Activated CD4-positive, alpha-beta T cell treated with anti-CD3 and anti-CD28 coated beads, Interleukin-10, Interleukin-2, amounts not matched to agents 100 ng/mL and 50 ng/mL, durations not matched to agents 16 hours and 8 hours (primary cell): ENCODE data around the gene PRDM2.

Source experiments
- DNase-seq: peaks from one replicate; pipeline ENCODE4 v3.0.0-alpha.2; 2020

PRDM2 gene

DNA sequence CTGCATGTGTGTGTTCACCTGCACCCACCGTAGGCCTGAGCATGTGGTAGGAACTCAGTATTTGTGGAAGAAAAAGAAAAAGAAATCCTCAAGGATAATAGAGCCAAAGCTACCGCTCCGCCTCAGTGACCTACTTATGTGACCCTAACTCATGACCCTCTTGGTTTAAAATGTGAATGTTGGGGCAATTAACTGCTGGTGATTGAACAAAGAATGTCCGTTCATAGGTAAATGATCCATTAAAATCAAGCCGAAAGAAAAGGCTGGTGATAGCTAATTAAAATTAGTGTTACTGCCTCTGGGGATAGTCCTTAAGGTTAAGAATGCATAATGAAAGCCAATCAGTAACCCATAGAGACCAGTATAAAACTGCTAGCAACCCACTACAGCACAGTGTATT is 98.1 kb downstream of the PRDM2 start:
- no peak for DNase-seq

DNA sequence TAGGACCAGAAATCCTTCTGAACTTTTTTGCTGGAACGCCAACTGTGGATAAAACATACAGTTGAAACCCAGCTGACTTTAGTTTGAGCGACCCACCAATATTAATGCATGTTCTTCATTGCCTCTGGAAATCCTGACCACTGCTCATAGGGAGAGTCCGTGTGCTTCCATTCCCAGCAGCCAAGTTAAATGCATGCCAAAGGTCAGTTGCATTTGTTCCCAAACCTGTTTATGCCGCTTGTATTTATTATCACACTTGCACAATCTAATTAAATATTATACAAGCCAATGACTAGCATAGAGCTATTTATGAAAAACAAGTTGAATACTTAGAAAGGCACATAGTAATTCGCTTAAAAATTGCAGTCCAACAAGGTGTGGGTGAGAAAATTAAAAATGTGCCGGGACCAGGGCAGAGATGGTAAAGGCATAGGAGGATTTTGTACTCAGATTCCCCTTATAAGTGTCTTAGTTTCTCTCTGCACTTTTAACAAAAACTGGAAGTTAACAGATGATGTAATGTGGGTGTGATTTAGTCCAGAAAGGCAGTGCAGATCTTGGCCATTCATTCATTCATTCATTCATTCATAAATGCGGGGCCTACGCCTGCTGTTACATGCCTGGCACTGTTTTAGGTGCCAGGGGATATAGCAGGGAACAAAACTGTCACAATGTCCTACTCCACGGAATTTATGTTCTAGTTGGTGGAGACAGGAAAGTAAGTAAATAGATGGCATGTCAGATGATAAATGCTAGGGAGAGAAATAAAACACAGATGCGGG is 99.7 kb downstream of the PRDM2 start:
- no peak for DNase-seq

DNA sequence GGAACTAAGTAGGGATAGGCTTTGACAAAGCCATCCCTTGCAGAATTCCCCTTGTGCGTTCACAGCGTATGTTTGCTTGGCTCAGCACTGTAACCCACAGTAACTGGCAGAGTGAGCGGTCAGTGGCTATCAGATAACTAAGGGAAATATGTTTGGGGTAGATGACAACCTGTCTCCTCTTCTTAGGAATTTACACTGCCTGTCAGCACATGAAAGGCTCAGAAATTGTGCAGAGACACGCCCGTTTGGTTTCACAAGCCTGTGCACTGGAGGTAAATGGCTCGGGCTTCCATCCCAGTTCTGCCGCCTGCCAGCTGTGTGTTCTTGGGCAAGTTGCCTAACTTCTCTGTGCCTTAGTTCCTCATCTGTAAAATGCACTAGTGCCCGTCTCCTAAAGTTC is 101.2 kb downstream of the PRDM2 start:
- no peak for DNase-seq

DNA sequence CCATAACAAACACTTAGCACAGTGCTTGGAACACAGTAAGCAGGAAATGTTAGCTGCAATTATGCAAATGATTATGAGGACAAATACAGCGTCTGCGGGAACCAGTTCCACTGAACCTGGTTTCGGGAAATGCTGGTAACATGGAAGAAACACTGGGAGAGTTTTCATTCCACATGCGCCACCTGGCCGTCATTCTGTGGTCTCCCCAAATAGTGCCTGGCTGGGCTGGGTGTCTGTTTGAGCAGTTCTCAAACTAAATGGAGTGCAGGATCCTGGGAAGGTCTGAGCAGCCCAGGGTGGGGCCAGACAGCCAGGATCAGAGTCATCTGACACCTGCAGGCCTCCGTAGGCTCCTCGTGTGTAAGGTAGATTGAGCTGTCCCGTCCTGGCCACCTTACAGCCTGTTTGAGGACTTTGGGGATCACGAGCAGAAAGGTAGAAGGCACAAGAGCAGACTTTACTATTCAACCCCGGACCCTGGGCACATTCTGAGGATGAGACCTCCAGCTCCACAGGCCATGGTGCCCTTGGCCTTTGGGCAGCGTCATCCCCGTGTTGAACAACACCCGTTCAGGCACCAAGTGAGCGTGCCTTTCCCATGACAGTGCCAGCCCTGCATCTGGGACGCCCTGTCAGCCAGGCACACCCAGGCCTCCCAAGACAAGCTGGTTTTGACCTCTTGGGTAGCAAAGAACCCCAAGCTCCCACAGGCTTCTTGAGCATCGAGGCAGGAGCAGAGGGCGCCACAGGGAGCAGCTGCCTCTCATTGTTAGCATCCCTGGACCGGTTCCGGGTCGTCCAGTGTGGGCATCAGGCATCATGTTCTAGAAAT is 101.9 kb downstream of the PRDM2 start:
- no peak for DNase-seq

- DNase-seq: no peak
These were observed 103.0 kb downstream of the PRDM2 start for GRCh38 chr1:13802782-13803545.

GRCh38 chr1:13803546-13804239 is 103.7 kb downstream of the PRDM2 start:
- no peak for DNase-seq

DNA sequence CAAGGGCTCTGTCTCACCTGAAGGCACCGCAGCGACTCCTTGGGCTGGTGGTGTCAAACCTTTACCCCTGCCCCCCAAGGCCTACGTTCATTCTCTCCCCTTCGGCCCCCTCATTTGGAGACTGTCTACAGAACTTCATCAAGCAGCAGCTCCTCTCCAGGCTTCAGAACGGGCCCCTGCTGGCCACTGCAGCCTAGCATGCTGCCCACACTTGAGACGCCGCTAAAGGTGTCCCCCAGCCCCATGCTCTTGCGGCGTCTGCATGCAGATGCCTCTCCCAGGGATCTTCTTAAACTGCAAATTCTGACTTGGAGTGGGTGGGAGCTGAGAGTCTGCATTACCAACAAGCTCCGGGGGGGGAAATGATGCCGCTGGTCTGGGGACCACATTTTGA is 104.2 kb downstream of the PRDM2 start:
- no peak for DNase-seq

DNA sequence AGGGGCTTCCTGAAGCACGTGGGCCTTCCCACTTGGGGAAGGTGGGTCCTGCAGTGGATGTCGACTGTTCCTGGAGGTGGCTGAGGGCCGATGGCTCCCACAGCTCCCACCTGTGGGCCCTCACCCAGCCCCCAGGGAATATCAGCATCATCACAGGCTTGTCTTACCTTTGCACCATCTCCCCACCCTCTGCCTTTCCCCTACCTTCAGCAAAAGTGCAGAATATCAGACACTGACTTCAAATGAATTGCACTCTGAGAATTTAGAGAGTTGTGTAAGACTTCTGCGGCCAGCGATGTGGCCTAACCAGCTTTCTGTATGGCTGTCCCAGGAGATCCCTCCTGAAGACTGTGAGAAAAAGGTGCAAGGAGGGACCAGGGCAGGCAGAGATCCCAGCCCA is 105.4 kb downstream of the PRDM2 start:
- no peak for DNase-seq

DNA sequence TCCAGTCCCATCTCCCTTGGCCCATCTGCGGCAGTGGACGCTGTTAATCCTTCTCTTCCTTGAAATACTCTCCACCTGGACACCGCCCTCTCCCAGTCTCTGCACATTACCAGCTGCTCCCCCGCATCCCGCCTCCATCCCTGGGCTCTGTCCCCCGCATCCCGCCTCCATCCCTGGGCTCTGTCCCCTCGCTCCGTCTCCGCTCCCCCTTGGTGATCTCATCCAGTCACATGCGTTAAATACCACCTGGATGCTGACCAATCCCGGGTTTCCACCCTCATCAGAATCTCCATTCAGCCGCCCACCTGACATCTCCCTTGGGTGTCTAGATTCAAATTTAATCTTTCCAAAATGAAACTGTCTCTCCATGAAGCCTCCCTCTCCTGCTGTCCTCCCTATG is 106.1 kb downstream of the PRDM2 start:
- DNase-seq: no peak

GRCh38 chr1:13807209-13807608 is 107.2 kb downstream of the PRDM2 start:
- peak; percentile 21 for DNase-seq

DNA sequence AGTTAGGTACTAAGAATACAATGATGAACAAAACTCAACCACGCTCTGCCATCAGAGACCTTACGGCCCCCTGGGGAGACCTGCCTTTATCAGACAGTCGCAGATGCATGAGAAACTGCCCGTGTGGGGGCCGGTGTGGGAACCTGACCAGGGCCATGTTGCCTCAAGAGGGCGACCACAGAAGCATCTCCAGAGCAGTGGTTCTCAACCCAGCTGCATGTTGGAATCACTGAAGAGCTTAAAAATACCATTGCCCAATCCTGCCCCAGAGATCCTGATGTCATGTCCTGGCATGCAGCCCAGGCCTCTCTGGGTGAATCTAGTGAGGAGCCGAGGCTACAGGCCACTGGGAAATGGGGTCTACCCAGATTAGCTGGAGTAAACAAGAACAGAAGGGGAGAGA is 108.7 kb downstream of the PRDM2 start:
- no peak for DNase-seq

GRCh38 chr1:13809461-13810159 is 109.6 kb downstream of the PRDM2 start:
- DNase-seq: peak; percentile 6

- no peak for DNase-seq
These were observed 112.7 kb downstream of the PRDM2 start for GRCh38 chr1:13812456-13813397.

DNA sequence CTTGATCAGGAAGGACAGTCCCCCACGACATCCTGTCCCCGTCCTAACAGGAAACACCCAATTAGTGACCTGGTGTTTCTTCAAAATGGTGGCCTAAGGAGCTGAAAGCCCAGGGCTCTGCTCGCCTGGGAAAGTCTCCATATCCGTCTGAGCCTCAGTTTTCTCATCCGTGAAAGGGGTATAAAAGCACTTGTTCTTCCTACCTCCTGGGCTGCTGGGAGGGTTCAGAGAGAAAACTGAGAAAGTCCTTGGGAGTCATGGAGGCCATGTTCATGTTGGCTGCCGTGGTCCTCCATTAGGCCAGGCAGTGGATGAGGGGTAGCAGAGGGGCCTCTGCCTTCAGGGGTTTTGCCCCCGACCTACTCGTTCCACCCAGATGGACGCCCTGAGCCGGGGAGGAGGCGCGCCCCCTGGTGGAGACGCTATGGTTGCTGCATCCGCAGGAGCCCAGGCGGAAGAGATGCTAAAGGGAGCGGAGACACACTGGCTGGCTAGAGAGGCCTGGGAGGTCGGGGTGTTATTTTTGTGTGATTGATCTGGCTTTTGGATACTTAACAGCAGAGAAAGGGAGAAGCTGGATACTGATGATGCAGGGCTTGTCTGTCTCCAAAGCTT is 113.5 kb downstream of the PRDM2 start:
- peak; percentile 53 for DNase-seq

DNA sequence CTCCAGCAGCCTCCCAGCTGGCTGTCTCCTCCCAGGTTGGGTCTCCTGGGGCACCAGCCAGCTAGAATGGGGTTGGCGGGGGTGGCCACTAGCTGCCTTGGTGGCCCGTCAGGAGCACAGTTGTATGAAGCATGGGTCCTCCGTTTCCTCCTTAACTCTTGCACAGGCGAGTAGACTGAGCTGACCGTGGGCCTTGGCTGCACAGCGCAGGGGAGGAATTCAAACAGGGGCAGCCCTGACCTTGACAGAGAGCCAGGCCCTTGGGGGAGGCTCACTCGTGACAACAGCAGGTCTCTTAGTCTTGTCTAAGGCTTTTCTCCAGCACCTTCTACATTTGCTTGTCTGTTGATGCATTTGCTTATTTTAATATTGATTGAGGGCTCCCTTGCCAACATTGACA is 114.1 kb downstream of the PRDM2 start:
- DNase-seq: no peak

DNA sequence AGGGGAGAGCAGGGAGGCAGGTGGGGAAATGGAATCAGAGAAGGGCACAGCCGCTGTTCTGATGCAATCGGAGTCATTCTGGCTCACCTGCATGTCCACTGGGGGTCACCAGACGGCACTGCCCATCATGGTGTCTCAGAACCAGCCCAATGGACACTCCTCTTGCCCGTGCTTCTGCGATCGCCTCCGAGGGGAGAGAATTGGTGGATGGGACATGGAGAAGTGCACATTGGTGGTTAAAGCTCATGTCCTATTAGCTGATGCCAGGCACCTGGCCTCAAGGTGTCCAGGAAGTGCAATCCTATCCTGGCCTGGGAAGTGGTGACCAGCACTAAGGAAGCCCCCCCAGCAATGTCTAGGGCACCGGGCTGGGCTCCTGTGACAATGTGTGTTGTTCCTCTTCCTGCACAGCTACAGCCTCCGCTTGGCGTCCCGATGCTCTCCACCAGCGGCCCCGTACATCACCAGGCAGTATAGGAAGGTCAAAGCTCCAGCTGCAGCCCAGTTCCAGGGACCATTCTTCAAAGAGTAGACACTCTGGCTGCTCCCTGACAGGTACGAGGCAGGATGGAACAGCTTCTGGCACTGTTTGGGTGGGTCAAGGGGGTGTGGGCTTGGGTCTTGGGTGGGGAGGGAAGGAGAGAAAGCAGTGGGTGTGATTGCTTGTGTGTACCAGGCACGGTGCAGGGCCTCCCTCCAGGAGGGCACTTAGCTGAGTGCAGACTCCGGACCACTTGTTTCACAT is 116.2 kb downstream of the PRDM2 start:
- no peak for DNase-seq

- no peak for DNase-seq
These were observed 117.9 kb downstream of the PRDM2 start for GRCh38 chr1:13817906-13818305.

- DNase-seq: no peak
These were observed 118.9 kb downstream of the PRDM2 start for GRCh38 chr1:13818926-13819325.

GRCh38 chr1:13819642-13820041 is 119.7 kb downstream of the PRDM2 start:
- DNase-seq: no peak

DNA sequence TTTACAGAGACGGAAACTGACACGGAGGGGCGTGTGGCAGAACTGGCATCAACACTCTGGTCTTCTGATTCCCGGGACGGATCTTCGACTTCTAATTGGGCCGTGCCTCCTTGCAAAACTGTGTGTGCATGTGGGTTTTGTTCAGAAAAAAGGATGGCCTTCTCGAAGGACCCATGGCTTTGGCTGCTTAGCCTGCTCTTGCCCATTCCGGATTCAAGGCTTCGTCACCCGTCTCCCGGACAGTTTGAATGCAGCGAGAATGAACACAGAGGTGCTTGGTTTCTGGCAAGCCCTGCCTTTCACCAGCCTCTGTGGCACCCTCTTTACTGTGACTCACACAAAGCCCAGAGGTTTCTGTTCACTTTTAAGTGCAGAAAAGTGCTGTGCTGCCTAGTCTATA is 120.1 kb downstream of the PRDM2 start:
- no peak for DNase-seq
